Astrocyte of the cerebellum (primary cell): ENCODE results near the gene SEPTIN12.
"Not testable (repeated sequence)": the region's sequence is repeated elsewhere in the genome, so short reads cannot be mapped to it uniquely, and the experiment has no call there.

ENCODE experiments used
- DNase-seq: peaks from one replicate; pipeline ENCODE4 v3.0.0-alpha.2; 2011; ENCODE audit warnings: low read depth
- H3K4me3 ChIP-seq: 2 replicates; pipeline ENCODE4 v1.5.1; 2011; ENCODE audit warnings: mild to moderate bottlenecking, low read depth, low read length, moderate library complexity
- CTCF ChIP-seq: IDR thresholded peaks from 2 replicates; pipeline ENCODE4 v1.5.1; 2012; ENCODE audit warnings: low read length, low read depth, moderate library complexity, mild to moderate bottlenecking; ENCODE audit errors: missing control alignments
- in situ Hi-C: cut with HindIII; loops from 2 replicates; pipeline ENCODE4 v1.10.0; 2017; ENCODE audit warnings: low sequenced_read_pairs

Gene SEPTIN12

GRCh38 chr16:4746215-4746614 is 41.9 kb downstream of the SEPTIN12 start:
- in situ Hi-C loops: no loop called here
- no peak for TF ChIP-seq CTCF
- DNase-seq: no peak
- no peak overlapping the region for H3K4me3 ChIP-seq

GRCh38 chr16:4745274-4745569 is 42.9 kb downstream of the SEPTIN12 start:
- no peak for DNase-seq
- in situ Hi-C loops: no loop called here
- TF ChIP-seq CTCF: no peak
- H3K4me3 ChIP-seq: no peak overlapping the region

- no peak for DNase-seq
- H3K4me3 ChIP-seq: no peak overlapping the region
- TF ChIP-seq CTCF: no peak
- in situ Hi-C loops: no loop called here
These were observed 43.4 kb downstream of the SEPTIN12 start for GRCh38 chr16:4744555-4745273.

- in situ Hi-C loops: no loop called here
- TF ChIP-seq CTCF: no peak
- H3K4me3 ChIP-seq: no peak overlapping the region
- DNase-seq: no peak
These were observed 44.8 kb downstream of the SEPTIN12 start for GRCh38 chr16:4743226-4743878.

- in situ Hi-C loops, H3K4me3 ChIP-seq, DNase-seq: not testable (repeated sequence)
These were observed 49.8 kb downstream of the SEPTIN12 start for GRCh38 chr16:4738370-4738769.

GRCh38 chr16:4737545-4737944 is 50.6 kb downstream of the SEPTIN12 start:
- no peak for TF ChIP-seq CTCF
- H3K4me3 ChIP-seq: no peak overlapping the region
- no peak for DNase-seq
- in situ Hi-C loops: no loop called here

GRCh38 chr16:4736546-4736945 is 51.6 kb downstream of the SEPTIN12 start:
- no peak for DNase-seq
- in situ Hi-C loops: no loop called here
- no peak for TF ChIP-seq CTCF
- no peak overlapping the region for H3K4me3 ChIP-seq
